GM19467 (cell line): ENCODE measurements around the gene LIN52.

Experiments
- ATAC-seq: cut with Tn5 transposase; IDR thresholded peaks from one replicate; pipeline ENCODE4 v1.9.1; 2021; ENCODE audit warnings: mild to moderate bottlenecking, moderate library complexity; ENCODE audit not compliant: unreplicated experiment

Gene LIN52

GRCh38 chr14:74190927-74191575 lies 106.3 kb downstream of the LIN52 start:
- no peak for ATAC-seq

GRCh38 chr14:74194506-74195274 lies 109.9 kb downstream of the LIN52 start:
- ATAC-seq = no peak

GRCh38 chr14:74195623-74196022 lies 110.9 kb downstream of the LIN52 start:
- no peak for ATAC-seq

DNA sequence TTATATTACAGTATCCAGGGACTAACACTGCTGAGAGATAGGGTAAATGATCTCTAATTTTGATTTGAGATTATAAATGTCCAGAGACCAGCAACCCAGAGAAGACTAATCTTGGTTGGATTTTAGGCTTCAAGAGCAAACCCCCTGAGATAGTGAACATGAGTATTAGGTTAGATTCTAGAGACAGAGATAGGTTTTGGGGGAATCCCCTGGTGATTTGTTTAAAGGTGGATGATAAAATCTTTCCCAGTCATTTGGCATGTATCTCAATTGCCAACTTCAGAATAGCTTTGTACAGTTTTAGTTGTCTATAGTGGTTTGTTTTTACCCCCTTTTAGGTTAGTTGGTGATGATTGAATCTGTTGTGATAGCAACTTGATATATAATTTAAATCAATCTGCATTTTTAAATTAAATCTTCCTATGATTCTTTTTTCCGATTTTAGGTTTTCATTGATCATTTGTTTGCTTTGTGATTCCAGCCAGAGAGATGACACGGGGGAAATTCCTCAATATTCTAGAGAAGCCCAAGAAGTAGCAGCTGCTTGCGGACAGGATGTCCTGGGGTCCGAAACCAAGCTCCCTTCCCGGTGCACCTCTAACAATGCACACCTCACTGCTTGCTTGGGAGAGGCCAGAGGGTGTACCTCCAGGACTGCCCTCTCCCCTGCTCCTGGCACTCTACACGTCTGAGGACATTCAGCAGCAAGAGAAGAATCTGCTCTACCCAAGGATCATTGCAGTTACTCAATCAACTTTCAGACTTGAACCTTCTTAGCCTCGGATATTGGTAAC lies 113.9 kb downstream of the LIN52 start:
- ATAC-seq = no peak

GRCh38 chr14:74202113-74202512 lies 117.4 kb downstream of the LIN52 start:
- no peak for ATAC-seq

DNA sequence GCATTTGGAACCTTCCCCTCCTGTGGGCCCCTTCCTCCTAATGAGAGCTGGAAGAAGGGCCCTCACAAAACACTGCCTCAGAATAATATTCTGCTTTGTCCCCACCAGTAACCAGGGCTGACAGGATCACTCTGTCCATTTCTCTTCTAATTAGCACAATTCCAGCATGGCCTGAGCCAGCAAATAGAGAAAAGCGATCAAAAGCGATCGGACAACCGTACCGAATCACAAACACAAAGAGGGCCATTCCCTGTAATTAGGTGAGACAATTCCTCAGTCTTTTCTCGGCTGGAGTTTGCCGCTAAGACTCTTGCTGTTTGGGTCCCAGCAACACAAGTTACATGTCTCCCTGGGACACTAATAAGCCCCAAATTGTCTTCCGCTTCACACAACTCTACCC lies 118.9 kb downstream of the LIN52 start:
- no peak for ATAC-seq

DNA sequence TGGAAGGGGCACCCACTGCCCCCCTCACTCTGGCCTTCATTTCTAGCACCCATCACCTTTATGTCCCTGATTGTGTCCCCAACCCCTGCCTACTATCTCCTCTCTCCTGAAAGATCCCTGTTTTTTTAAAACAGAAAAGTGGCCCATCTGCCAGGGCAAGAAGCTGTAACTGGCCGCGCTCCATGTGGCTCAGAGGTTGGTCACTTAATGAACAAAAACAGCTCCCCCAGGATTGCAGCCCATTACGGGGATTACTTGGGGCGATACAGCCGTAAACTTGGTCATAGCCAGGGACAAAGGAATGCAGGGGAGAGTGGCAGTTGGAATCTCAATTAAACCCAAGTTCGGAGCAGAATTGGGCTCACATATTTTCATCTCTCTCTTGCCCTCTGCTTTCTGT lies 119.7 kb downstream of the LIN52 start:
- ATAC-seq = no peak

GRCh38 chr14:74205882-74206281 lies 121.1 kb downstream of the LIN52 start:
- ATAC-seq = no peak

- no peak for ATAC-seq
These were observed 123.2 kb downstream of the LIN52 start for GRCh38 chr14:74207943-74208342.

GRCh38 chr14:74208642-74209041 lies 123.9 kb downstream of the LIN52 start:
- ATAC-seq = no peak

- no peak for ATAC-seq
These were observed 127.3 kb downstream of the LIN52 start for GRCh38 chr14:74211945-74212580.

DNA sequence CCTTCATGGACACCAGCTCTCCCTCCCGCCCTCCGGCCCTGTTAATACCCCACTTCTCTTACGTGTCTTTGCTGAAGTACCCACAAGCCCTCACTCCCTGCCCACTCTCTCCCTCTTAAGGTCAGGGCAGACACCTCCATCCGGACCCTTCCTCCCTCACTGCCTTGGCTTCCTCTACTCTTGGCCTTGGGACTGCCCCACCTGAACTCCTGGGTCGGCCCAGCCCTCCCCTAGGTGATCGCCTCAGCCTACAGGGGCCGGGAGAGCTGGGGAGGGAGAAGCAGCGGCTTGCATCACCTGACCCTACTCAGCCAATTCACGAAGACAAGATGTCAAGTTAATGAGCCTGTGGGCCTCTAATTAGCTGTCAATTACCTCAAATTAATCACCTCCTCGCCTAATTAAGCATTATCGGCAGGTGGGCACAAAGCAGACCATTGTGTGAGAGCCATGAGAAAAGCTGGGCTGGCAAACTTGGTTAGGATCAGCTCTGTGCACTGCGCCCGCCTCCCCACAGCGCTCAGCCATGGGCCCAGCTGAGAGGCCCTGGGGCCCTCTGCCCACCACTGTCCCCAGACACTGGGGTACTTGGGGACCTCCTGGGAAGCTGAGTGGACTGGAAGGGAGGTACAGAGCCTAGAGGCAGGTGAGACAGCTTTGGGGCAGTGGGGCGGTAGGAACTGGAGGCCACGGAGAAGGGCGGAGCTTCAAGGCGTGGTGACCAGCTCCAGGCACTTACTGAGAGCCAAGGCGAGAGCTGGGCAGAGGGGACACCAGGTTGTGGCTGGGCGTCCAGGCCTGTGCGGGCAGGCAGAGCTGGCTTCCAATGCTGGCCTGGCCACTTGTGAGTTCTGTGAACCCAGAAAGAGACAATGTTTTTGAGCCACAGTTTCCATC lies 129.4 kb downstream of the LIN52 start:
- no peak for ATAC-seq

DNA sequence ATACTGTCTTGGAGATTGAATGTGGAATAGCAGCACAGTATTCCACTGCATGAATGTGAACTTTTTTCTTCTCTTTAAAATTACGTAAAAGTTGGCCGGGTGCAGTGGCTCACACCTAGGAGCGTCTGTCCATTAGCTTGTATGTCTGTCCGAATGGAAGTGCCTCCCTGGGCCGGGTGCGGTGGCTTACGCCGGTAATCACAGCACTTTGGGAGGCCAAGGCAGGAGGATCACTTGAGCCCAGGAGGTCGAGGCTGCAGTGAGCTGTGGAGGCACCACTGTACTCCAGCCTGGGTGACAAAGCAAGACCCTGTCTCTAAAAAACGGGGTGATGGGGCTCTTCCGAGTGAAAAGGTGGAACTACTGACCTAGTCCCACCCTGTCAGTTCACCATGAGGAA lies 131.9 kb downstream of the LIN52 start:
- no peak for ATAC-seq

DNA sequence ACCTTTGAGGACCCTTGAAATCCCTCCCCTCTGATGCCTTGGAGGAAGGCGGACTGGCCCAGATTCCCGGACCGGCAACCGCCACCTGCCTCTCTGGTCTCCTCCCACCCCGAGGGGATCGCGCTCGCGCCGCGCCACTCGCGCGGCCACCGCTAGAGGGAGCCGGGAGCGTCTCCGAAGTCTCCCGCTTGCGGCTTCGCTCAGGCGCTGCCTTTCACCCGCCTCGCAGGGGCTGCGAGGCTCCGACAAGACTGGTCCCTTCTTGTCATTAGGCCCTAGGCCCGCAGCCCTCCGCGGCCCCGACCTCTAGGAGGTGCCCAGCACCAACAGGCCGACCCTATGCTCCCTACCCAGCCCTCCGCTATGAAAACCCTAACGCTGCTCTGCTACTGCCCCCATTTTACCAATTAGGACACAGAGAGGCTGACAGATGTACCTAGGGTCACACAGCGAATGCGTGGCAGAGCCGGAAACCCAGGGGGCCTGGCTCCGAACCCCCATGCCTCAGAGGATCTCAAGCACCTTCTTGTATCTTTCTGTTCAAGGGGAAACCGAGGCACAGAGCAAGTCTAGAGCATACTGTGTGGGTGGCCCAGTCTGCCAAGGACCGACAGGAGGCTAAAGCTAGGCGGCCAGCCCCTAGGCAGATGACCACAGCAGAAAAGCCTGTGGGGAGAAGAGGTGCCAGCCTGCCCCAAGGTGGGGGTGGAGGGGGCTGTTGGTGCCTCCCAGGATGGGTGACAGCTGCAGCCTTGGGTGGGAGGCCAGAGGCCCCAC lies 133.1 kb downstream of the LIN52 start:
- no peak for ATAC-seq

DNA sequence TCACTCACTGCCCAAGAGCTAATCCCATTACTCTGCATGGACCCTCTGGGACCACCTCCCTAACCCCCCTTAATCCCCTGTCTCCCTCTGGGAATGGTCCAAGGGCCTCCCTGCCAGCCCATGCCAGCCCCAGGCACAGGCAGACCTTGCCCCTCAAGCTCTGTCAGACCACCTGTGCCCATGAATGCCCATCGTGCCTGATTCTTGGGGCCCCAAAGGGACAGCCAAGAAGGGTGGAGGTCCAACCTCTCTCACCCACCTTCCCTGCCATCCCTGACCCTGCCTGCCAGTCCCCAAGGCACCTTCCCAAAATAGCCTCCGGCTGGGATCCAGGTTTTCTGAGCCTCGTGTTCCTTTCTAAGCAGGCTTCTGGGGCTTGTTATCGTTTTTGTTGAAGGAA lies 133.7 kb downstream of the LIN52 start:
- ATAC-seq = no peak

GRCh38 chr14:74219277-74220205 lies 134.8 kb downstream of the LIN52 start:
- no peak for ATAC-seq

GRCh38 chr14:74220991-74221390 lies 136.2 kb downstream of the LIN52 start:
- no peak for ATAC-seq

GRCh38 chr14:74221741-74222140 lies 137.0 kb downstream of the LIN52 start:
- ATAC-seq = no peak
